GM06990 (cell line): ENCODE results near the gene FMNL2.
A peak's percentile ranks its signal among the peaks of the same experiment; 100 is the strongest.
"Not testable (repeated sequence)": the region's sequence is repeated elsewhere in the genome, so short reads cannot be mapped to it uniquely, and the experiment has no call there.

Experiments used
- DNase-seq: peaks from one replicate; pipeline ENCODE4 v3.0.0-alpha.2; 2011; ENCODE audit not compliant: insufficient read length; ENCODE audit errors: extremely low read depth
- H3K27me3 ChIP-seq: replicated peaks from 2 replicates; pipeline ENCODE4 v1.6.0; 2011; ENCODE audit warnings: low read length; ENCODE audit not compliant: control insufficient read depth, insufficient read depth
- H3K36me3 ChIP-seq: 2 replicates; pipeline ENCODE4 v1.5.1; 2011; ENCODE audit warnings: low read length; ENCODE audit not compliant: control insufficient read depth, insufficient read depth
- H3K4me3 ChIP-seq: replicated peaks from 2 replicates; pipeline ENCODE4 v1.5.1; 2011; ENCODE audit warnings: low read depth, mild to moderate bottlenecking, control low read depth, low read length
- CTCF ChIP-seq: IDR thresholded peaks from 2 replicates; pipeline ENCODE4 v1.5.1; 2011; ENCODE audit warnings: low read length, control low read depth, mild to moderate bottlenecking, inconsistent platforms; ENCODE audit not compliant: insufficient read depth, poor library complexity, severe bottlenecking

The FMNL2 gene

GRCh38 chr2:152322222-152322621 is 12.8 kb upstream of the FMNL2 start:
- no peak for DNase-seq
- H3K36me3 ChIP-seq, result no peaks in the 10 kb centered on the region
- no peaks in the 10 kb centered on the region for H3K27me3 ChIP-seq
- no peak for TF ChIP-seq CTCF
- no peak overlapping the region for H3K4me3 ChIP-seq

GRCh38 chr2:152325126-152325525 is 9.8 kb upstream of the FMNL2 start:
- not testable (repeated sequence) for DNase-seq, H3K4me3 ChIP-seq, H3K27me3 ChIP-seq, H3K36me3 ChIP-seq

- no peak for DNase-seq
- H3K4me3 ChIP-seq, result no peak overlapping the region
- no peak for TF ChIP-seq CTCF
These were observed 8.3 kb upstream of the FMNL2 start for GRCh38 chr2:152326710-152327109.

GRCh38 chr2:152328013-152328412 is 7.0 kb upstream of the FMNL2 start:
- H3K36me3 ChIP-seq, result no peaks in the 10 kb centered on the region
- DNase-seq, result no peak
- no peak for TF ChIP-seq CTCF
- H3K27me3 ChIP-seq, result no peaks in the 10 kb centered on the region
- no peak overlapping the region for H3K4me3 ChIP-seq

More at GRCh38 chr2:152326710-152327109, 8.3 kb upstream of the FMNL2 start:
- H3K27me3 ChIP-seq, result no peaks in the 10 kb centered on the region
- H3K36me3 ChIP-seq, result no peaks in the 10 kb centered on the region

GRCh38 chr2:152330235-152330866 is 4.6 kb upstream of the FMNL2 start:
- DNase-seq, result no peak
- no peak for TF ChIP-seq CTCF

GRCh38 chr2:152334701-152335015 is 316 bp upstream of the FMNL2 start:
- Histone ChIP-seq H3K36me3 (no peaks in the 10 kb centered on the region), H3K27me3 (no peaks in the 10 kb centered on the region; the same call in 1 of the 2 replicates), H3K4me3 (peak overlapping the region; percentile 77)
- no peak for TF ChIP-seq CTCF
- DNase-seq, result no peak

More at GRCh38 chr2:152330235-152330866, 4.6 kb upstream of the FMNL2 start:
- no peak overlapping the region for H3K4me3 ChIP-seq
- no peaks in the 10 kb centered on the region for H3K36me3 ChIP-seq
- no peaks in the 10 kb centered on the region for H3K27me3 ChIP-seq
